K562 (cell line): ENCODE results near the gene NLGN2. TPM values are rescaled to one million over a fixed set of nuclear protein-coding genes. Genes with fewer than 3 reads are reported as not detected.

Experiments used
- BRF1 ChIP-seq: IDR thresholded peaks from 3 replicates; pipeline ENCODE4 v1.6.1; 2011; ENCODE audit warnings: borderline replicate concordance, mild to moderate bottlenecking; ENCODE audit not compliant: insufficient read length; ENCODE audit errors: extremely low read depth
- CREM ChIP-seq: IDR thresholded peaks from 2 replicates; pipeline ENCODE4 v1.6.1; 2014; ENCODE audit warnings: antibody characterized with exemption, low read depth
- EHMT2 ChIP-seq: fragments of 450-650 bp; IDR thresholded peaks from 2 replicates; pipeline ENCODE4 v1.6.1; 2018; ENCODE audit warnings: antibody characterized with exemption
- HMGN3 ChIP-seq: IDR thresholded peaks from 2 replicates; pipeline ENCODE4 v1.6.1; 2011; ENCODE audit warnings: borderline replicate concordance, low read depth, mild to moderate bottlenecking, mixed read lengths, low read length; ENCODE audit not compliant: insufficient read length; ENCODE audit errors: extremely low read depth
- HNRNPH1 ChIP-seq: fragments of 200-400 bp; formaldehyde crosslinking; optimal IDR thresholded peaks from 2 replicates; pipeline ENCODE3; 2017; ENCODE audit warnings: low read depth, mild to moderate bottlenecking, low read length, moderate library complexity
- KLF1 ChIP-seq: fragments of 450-650 bp; IDR thresholded peaks from 2 replicates; pipeline ENCODE4 v1.6.1; 2016; ENCODE audit warnings: missing genetic modification characterization, missing compliant biosample characterization
- MAX ChIP-seq: sonication (generic); formaldehyde crosslinking; IDR thresholded peaks from 2 replicates; pipeline ENCODE4 v1.9.0; 2022; ENCODE audit warnings: mild to moderate bottlenecking, missing genetic modification reagents
- MIER1 ChIP-seq: fragments of 450-650 bp; IDR thresholded peaks from 2 replicates; pipeline ENCODE4 v1.6.1; 2016; ENCODE audit warnings: antibody characterized with exemption, mild to moderate bottlenecking, low read depth
- MLLT1 ChIP-seq, 2 experiments: fragments of 450-650 bp; IDR thresholded peaks; 2 replicates each; pipeline ENCODE4 v1.6.1; 2016
- MTA1 ChIP-seq: fragments of 450-650 bp; IDR thresholded peaks from 2 replicates; pipeline ENCODE4 v1.6.1; 2017; ENCODE audit warnings: borderline replicate concordance
- NR3C1 ChIP-seq: sonication (generic); formaldehyde crosslinking; IDR thresholded peaks from 2 replicates; pipeline ENCODE4 v1.8.1; 2022; ENCODE audit warnings: missing genetic modification reagents
- OTX1 ChIP-seq: fragments of 450-650 bp; formaldehyde crosslinking; IDR thresholded peaks from 2 replicates; pipeline ENCODE4 v1.4.0; 2022; ENCODE audit warnings: mild to moderate bottlenecking
- POLR2AphosphoS5 ChIP-seq: IDR thresholded peaks from 2 replicates; pipeline ENCODE4 v1.6.1; 2011; ENCODE audit warnings: mild to moderate bottlenecking, low read depth, low read length, moderate library complexity; ENCODE audit not compliant: control insufficient read depth, insufficient read depth
- RCOR1 ChIP-seq, 2 experiments: IDR thresholded peaks; 2 replicates each; pipeline ENCODE4 v1.6.1; 2012; ENCODE audit warnings: low read depth in 2 of 2, low read length in 2 of 2, borderline replicate concordance in 1 of 2, improper control_type of control experiment in 1 of 2
- SP1 ChIP-seq: sonication (generic); formaldehyde crosslinking; IDR thresholded peaks from 2 replicates; pipeline ENCODE4 v1.8.1; 2022; ENCODE audit warnings: mild to moderate bottlenecking, missing genetic modification reagents
- STAT5B ChIP-seq: fragments of 250-450 bp; sonication (Bioruptor Pico); IDR thresholded peaks from 2 replicates; pipeline ENCODE4 v1.8.0; 2021; ENCODE audit warnings: mild to moderate bottlenecking, inconsistent platforms
- TGIF2 ChIP-seq: sonication (generic); formaldehyde crosslinking; IDR thresholded peaks from 2 replicates; pipeline ENCODE4 v1.8.1; 2022; ENCODE audit warnings: mild to moderate bottlenecking, missing genetic modification reagents, moderate library complexity
- THRB ChIP-seq: fragments of 450-650 bp; formaldehyde crosslinking; conservative IDR thresholded peaks from 2 replicates; pipeline ENCODE4 v1.4.0; 2022; ENCODE audit warnings: mild to moderate bottlenecking, missing genetic modification characterization
- ZNF584 ChIP-seq: fragments of 200-800 bp; sonication (Bioruptor generic); IDR thresholded peaks from 2 replicates; pipeline ENCODE4 v1.6.1; 2016; ENCODE audit warnings: low read depth, mild to moderate bottlenecking, missing genetic modification characterization, missing compliant biosample characterization
- ZNF609 ChIP-seq: sonication (generic); formaldehyde crosslinking; IDR thresholded peaks from 2 replicates; pipeline ENCODE4 v1.8.1; 2023; ENCODE audit warnings: missing genetic modification reagents, mild to moderate bottlenecking, borderline replicate concordance
- ZNF717 ChIP-seq: fragments of 250-450 bp; sonication (Bioruptor Pico); IDR thresholded peaks from 2 replicates; pipeline ENCODE4 v1.5.0; 2021
- polyA plus RNA-seq, 8 experiments: library from polyadenylated mRNA; depleted of rRNA in 4 of 8; stranded (reverse) in 5 of 8; unstranded in 3 of 8; fragments of >200 nt; fragmentation: Nextera tagmentation in 2 of 8; fragmentation: Illumina TruSeq in 1 of 8; extraction: Ambion mirVana in 2 of 8; extraction: Trizol in 1 of 8; gene quantifications; 2 replicates each; pipeline versions ENCODE4 v1.2.1 to v1.2.3, GENCODE V29; 2011 to 2014; ENCODE audit warnings: inconsistent platforms in 1 of 8, missing spikeins in 1 of 8
- total RNA-seq, 7 experiments: library from RNA; depleted of rRNA in 6 of 7; stranded (reverse); fragments of >200 nt in 6 of 7; fragmentation: Illumina TruSeq in 2 of 7; extraction: Trizol in 2 of 7; gene quantifications; 2 replicates each; pipeline versions ENCODE4 v1.2.1 to v1.2.3, GENCODE V29; 2011 to 2021; ENCODE audit warnings: low replicate concordance in 1 of 7

NLGN2 gene
- total and polyA plus RNA-seq, 9 of the 15 experiments (the other 6 are each of a cell fraction or from before 2014, with no cell fraction given): 0.11 to 7.8 (median 0.77) TPM

GRCh38 chr17:7403977-7404736 lies 3.5 kb upstream of the NLGN2 start, which contains the start of gene TMEM256 (continued):
- TF ChIP-seq MIER1 (no peak), EHMT2 (no peak), HNRNPH1 (no peak), HMGN3 (peak; percentile 52), ZNF609 (CRISPR knock-in tag) (no peak), ZNF717 (no peak), NR3C1 (CRISPR knock-in tag) (no peak), OTX1 (no peak), MAX (CRISPR knock-in tag) (no peak), BRF1 (no peak), KLF1 (tag) (no peak), ZNF584 (CRISPR knock-in tag) (no peak), CREM (0 out of 2 replicates have a peak, but pooled peaks have one; percentile 44), MTA1 (no peak), TGIF2 (CRISPR knock-in tag) (no peak), MLLT1 (IDR thresholded peaks at IDR 0.05) (0 out of 4 replicates have a peak, but pooled peaks of 1 of the 2 experiments have one; percentile 58), POLR2AphosphoS5 (peak; percentile 49; the same call in 1 of the 2 replicates), SP1 (peak; percentile 51; the same call in 1 of the 2 replicates), THRB (no peak), STAT5B (CRISPR knock-in tag) (no peak), RCOR1 (IDR thresholded peaks at IDR 0.05; ENCODE audit: borderline replicate concordance in 1 of 2, low read depth in 2 of 2, low read length in 2 of 2) (no peak)
